ENCODE data around the gene PGM1.

DNA sequence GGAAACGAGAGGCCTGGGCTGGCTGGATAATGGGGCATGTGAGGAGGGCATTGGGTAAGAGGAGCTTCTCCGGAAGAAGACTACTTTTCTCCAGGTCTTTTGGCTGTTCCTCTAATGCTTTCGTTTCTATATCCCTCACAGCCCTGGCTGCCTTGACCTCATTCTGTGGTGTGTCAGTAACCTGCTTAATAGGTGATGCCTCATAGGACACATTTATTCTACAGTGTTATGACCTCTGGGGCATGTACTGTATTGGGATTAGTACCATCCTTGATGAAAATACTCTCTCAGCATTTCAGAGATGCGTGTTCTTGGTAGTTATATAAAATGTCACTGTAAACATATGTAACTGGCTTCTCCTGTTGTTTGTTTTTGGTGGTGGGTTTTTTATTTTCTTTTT is 40.1 kb downstream of the PGM1 start:
- TF ChIP-seq, protein P1, sequence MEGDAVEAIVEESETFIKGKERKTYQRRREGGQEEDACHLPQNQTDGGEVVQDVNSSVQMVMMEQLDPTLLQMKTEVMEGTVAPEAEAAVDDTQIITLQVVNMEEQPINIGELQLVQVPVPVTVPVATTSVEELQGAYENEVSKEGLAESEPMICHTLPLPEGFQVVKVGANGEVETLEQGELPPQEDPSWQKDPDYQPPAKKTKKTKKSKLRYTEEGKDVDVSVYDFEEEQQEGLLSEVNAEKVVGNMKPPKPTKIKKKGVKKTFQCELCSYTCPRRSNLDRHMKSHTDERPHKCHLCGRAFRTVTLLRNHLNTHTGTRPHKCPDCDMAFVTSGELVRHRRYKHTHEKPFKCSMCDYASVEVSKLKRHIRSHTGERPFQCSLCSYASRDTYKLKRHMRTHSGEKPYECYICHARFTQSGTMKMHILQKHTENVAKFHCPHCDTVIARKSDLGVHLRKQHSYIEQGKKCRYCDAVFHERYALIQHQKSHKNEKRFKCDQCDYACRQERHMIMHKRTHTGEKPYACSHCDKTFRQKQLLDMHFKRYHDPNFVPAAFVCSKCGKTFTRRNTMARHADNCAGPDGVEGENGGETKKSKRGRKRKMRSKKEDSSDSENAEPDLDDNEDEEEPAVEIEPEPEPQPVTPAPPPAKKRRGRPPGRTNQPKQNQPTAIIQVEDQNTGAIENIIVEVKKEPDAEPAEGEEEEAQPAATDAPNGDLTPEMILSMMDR (IDR thresholded peaks at IDR 0.05), result no peak
- TF ChIP-seq ZNF532 (CRISPR knock-in tag; IDR thresholded peaks at IDR 0.05; ENCODE audit: borderline replicate concordance), result no peak
- no peak for TF ChIP-seq SMAD3 (CRISPR knock-in tag; IDR thresholded peaks at IDR 0.05; ENCODE audit: borderline replicate concordance)
- TF ChIP-seq ZBTB21 (CRISPR knock-in tag; IDR thresholded peaks at IDR 0.05; ENCODE audit: borderline replicate concordance), result no peak
- no peak for TF ChIP-seq ZNF138 (CRISPR knock-in tag; conservative IDR thresholded peaks at IDR 0.05)
- no peak for TF ChIP-seq NFYB (CRISPR knock-in tag; conservative IDR thresholded peaks at IDR 0.05; ENCODE audit: low read depth)
- TF ChIP-seq ATF1 (CRISPR knock-in tag; IDR thresholded peaks at IDR 0.05), result no peak
- TF ChIP-seq SP1 (CRISPR knock-in tag; conservative IDR thresholded peaks at IDR 0.05), result no peak

All from WTC11 (cell line).